ENCODE data around the gene ATP8A2. TPM values are rescaled to one million over a fixed set of nuclear protein-coding genes. Genes with fewer than 3 reads are reported as not detected.

Gene ATP8A2
- total RNA-seq, 1 donor from 2014 or later, result 1.3 TPM

DNA sequence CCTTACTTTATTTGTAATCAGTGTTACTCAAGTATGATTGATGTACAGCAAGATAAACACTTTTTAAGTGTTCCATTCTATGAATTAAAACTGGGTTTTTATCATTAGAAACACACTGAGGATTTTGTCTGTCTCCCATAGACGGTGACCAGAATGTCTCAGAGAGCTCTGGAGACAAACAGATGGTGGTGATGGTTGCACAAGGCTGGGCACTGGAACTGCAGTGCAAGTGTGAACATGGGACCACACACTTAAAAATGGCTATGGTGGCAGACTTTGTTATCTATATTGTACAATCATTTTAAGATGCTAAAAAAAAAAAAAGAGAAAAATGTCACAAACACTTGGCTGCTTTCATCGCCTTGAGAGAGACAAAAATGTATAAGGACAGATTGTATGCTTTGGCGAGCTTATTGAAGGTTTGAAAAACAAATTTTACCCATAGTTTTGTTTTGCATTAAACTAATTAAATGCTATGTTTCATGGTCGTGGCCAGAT, 407.1 kb downstream of the ATP8A2 start:
- Mint-ChIP-seq H3K4me3 (ENCODE audit: unreplicated experiment) (no peak overlapping the region), H3K4me1 (ENCODE audit: low read depth, unreplicated experiment) (peaks cover 11% of the 10 kb centered on the region), H3K27ac (ENCODE audit: unreplicated experiment) (no peak overlapping the region), H3K36me3 (ENCODE audit: low read depth, unreplicated experiment) (no peaks in the 10 kb centered on the region), H3K27me3 (ENCODE audit: low read depth, unreplicated experiment) (peaks cover 4% of the 10 kb centered on the region), H3K9me3 (ENCODE audit: unreplicated experiment) (peaks cover 3% of the 10 kb centered on the region)
- H3K4me1 ChIP-seq (ENCODE audit: insufficient read depth, low read length), result no peaks in the 10 kb centered on the region
- no peaks in the 10 kb centered on the region for H3K79me2 ChIP-seq (ENCODE audit: insufficient read depth, low read length)
- no peak for TF ChIP-seq EZH2 (IDR thresholded peaks at IDR 0.05; ENCODE audit: insufficient read depth, low read length)
- TF ChIP-seq, protein P1, sequence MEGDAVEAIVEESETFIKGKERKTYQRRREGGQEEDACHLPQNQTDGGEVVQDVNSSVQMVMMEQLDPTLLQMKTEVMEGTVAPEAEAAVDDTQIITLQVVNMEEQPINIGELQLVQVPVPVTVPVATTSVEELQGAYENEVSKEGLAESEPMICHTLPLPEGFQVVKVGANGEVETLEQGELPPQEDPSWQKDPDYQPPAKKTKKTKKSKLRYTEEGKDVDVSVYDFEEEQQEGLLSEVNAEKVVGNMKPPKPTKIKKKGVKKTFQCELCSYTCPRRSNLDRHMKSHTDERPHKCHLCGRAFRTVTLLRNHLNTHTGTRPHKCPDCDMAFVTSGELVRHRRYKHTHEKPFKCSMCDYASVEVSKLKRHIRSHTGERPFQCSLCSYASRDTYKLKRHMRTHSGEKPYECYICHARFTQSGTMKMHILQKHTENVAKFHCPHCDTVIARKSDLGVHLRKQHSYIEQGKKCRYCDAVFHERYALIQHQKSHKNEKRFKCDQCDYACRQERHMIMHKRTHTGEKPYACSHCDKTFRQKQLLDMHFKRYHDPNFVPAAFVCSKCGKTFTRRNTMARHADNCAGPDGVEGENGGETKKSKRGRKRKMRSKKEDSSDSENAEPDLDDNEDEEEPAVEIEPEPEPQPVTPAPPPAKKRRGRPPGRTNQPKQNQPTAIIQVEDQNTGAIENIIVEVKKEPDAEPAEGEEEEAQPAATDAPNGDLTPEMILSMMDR (IDR thresholded peaks at IDR 0.05; ENCODE audit: insufficient read depth, low read depth, low read length), result no peak
- no peak overlapping the region for H2AFZ ChIP-seq (ENCODE audit: low read depth, low read length)
- no peaks in the 10 kb centered on the region for H3K36me3 ChIP-seq (ENCODE audit: insufficient read depth, low read length)
- H4K20me1 ChIP-seq (ENCODE audit: insufficient read depth, low read length), result no peaks in the 10 kb centered on the region
- no peak for FAIRE-seq
- no peak overlapping the region for H3K9ac ChIP-seq (ENCODE audit: low read length)
- H3K27ac ChIP-seq (ENCODE audit: low read depth, low read length), result no peak overlapping the region
- no peaks in the 10 kb centered on the region for H3K27me3 ChIP-seq (ENCODE audit: insufficient read depth, low read length)
- H3K4me2 ChIP-seq (ENCODE audit: low read length), result no peak overlapping the region
- DNase-seq (ENCODE audit: low read depth), result no peak
- H3K4me3 ChIP-seq (ENCODE audit: insufficient read depth, low read depth, low read length), result no peak overlapping the region
- H3K9me3 ChIP-seq (ENCODE audit: insufficient read depth, low read depth, low read length), result no peaks in the 10 kb centered on the region

DNA sequence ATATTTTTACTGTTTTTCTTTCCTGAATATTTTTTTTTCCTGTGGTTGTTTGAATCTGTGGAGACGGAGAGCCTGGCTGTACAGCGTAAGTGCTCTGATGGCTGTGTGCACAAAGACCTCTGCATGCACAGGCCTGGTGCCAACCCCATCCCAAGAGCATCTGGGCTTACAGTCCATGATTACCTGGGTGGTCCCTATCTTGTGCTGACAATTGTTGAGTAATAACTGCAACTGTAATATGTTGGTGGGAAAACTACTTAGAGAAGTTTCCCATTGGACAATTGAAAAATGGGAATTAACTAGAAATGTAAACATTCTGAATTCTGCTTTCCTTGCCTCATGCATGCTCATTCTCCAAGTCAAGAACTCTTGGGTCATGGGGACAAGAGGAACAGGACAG, 411.3 kb downstream of the ATP8A2 start:
- Mint-ChIP-seq H3K27me3 (ENCODE audit: low read depth, unreplicated experiment) (peaks cover 13% of the 10 kb centered on the region), H3K36me3 (ENCODE audit: low read depth, unreplicated experiment) (no peaks in the 10 kb centered on the region), H3K27ac (ENCODE audit: unreplicated experiment) (no peak overlapping the region), H3K4me1 (ENCODE audit: low read depth, unreplicated experiment) (peaks cover under 1% of the 10 kb centered on the region), H3K9me3 (ENCODE audit: unreplicated experiment) (no peaks in the 10 kb centered on the region), H3K4me3 (ENCODE audit: unreplicated experiment) (no peak overlapping the region)
- H3K27me3 ChIP-seq (ENCODE audit: insufficient read depth, low read length), result no peaks in the 10 kb centered on the region
- H3K4me2 ChIP-seq (ENCODE audit: low read length), result no peak overlapping the region
- H3K27ac ChIP-seq (ENCODE audit: low read depth, low read length), result no peak overlapping the region
- no peaks in the 10 kb centered on the region for H3K79me2 ChIP-seq (ENCODE audit: insufficient read depth, low read length)
- H3K4me1 ChIP-seq (ENCODE audit: insufficient read depth, low read length), result no peaks in the 10 kb centered on the region
- H4K20me1 ChIP-seq (ENCODE audit: insufficient read depth, low read length), result no peaks in the 10 kb centered on the region
- no peaks in the 10 kb centered on the region for H3K9me3 ChIP-seq (ENCODE audit: insufficient read depth, low read depth, low read length)
- H2AFZ ChIP-seq (ENCODE audit: low read depth, low read length), result no peak overlapping the region
- no peaks in the 10 kb centered on the region for H3K36me3 ChIP-seq (ENCODE audit: insufficient read depth, low read length)
- FAIRE-seq (no peak), DNase-seq (ENCODE audit: low read depth) (no peak)
- H3K4me3 ChIP-seq (ENCODE audit: insufficient read depth, low read depth, low read length), result no peak overlapping the region
- TF ChIP-seq EZH2 (IDR thresholded peaks at IDR 0.05; ENCODE audit: insufficient read depth, low read length), result no peak
- TF ChIP-seq, protein P1 (IDR thresholded peaks at IDR 0.05; ENCODE audit: insufficient read depth, low read depth, low read length), result no peak
- H3K9ac ChIP-seq (ENCODE audit: low read length), result no peak overlapping the region

DNA sequence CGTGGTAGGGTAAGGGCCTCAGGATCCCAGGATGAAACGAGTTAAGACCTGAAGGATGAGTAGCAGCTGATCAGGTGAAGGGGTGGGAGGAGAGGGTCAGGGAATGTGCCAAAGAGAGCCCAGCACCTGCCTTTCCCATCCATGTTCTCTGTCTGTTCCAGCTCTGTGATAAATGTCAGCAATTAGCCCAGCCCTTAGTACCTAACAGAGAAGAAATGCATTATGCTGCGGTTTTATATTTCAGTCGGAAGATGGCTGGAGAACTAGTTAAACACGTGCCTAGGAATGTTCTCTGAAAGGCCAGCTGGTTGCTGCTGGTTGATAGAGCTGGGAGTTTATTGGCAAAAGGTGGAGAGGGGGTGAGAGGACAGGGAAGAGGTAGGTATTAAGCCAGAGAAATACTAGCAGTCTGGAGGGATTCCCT, 411.8 kb downstream of the ATP8A2 start:
- FAIRE-seq (no peak), DNase-seq (ENCODE audit: low read depth) (no peak)
- Histone ChIP-seq H3K4me1 (ENCODE audit: insufficient read depth, low read length) (no peaks in the 10 kb centered on the region), H3K79me2 (ENCODE audit: insufficient read depth, low read length) (no peaks in the 10 kb centered on the region), H3K9me3 (ENCODE audit: insufficient read depth, low read depth, low read length) (no peaks in the 10 kb centered on the region), H3K36me3 (ENCODE audit: insufficient read depth, low read length) (no peaks in the 10 kb centered on the region), H3K27ac (ENCODE audit: low read depth, low read length) (no peak overlapping the region), H3K4me3 (ENCODE audit: insufficient read depth, low read depth, low read length) (no peak overlapping the region), H3K9ac (ENCODE audit: low read length) (no peak overlapping the region), H3K27me3 (ENCODE audit: insufficient read depth, low read length) (no peaks in the 10 kb centered on the region), H2AFZ (ENCODE audit: low read depth, low read length) (no peak overlapping the region), H3K4me2 (ENCODE audit: low read length) (no peak overlapping the region), H4K20me1 (ENCODE audit: insufficient read depth, low read length) (no peaks in the 10 kb centered on the region)
- Mint-ChIP-seq H3K9me3 (ENCODE audit: unreplicated experiment) (no peaks in the 10 kb centered on the region), H3K4me1 (ENCODE audit: low read depth, unreplicated experiment) (no peaks in the 10 kb centered on the region), H3K4me3 (ENCODE audit: unreplicated experiment) (no peak overlapping the region), H3K27me3 (ENCODE audit: low read depth, unreplicated experiment) (peaks cover 13% of the 10 kb centered on the region), H3K36me3 (ENCODE audit: low read depth, unreplicated experiment) (no peaks in the 10 kb centered on the region), H3K27ac (ENCODE audit: unreplicated experiment) (no peak overlapping the region)
- TF ChIP-seq EZH2 (IDR thresholded peaks at IDR 0.05; ENCODE audit: insufficient read depth, low read length), result no peak
- TF ChIP-seq, protein P1 (IDR thresholded peaks at IDR 0.05; ENCODE audit: insufficient read depth, low read depth, low read length), result no peak

All from astrocyte (in vitro differentiated cells and primary cell).